Measurements from ENCODE around the gene QSER1.

DNA sequence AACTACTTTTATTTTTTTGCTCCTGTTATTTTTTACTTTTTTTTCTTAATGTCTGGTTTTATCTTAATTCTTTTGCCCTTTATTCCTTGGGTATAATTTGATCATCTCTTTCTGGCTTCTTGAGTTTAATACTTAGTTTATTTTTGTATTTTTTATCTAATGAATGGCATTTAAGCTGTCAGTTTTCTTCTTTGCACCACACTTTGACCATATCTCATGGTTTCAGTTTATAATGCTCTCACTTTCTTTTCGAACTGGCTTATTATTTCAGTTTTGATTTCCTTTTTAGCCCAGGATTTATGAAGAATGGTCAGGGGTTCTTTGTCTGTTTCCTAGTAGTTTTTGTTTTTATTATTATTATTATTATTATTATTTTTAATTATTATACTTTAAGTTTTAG is 48.3 kb downstream of the QSER1 start:
- TF ChIP-seq POLR2AphosphoS5 (IDR thresholded peaks at IDR 0.05) (no peak), POLR2A (IDR thresholded peaks at IDR 0.05) (no peak), EP300 (IDR thresholded peaks at IDR 0.05) (no peak)
- TF ChIP-seq, protein P1, sequence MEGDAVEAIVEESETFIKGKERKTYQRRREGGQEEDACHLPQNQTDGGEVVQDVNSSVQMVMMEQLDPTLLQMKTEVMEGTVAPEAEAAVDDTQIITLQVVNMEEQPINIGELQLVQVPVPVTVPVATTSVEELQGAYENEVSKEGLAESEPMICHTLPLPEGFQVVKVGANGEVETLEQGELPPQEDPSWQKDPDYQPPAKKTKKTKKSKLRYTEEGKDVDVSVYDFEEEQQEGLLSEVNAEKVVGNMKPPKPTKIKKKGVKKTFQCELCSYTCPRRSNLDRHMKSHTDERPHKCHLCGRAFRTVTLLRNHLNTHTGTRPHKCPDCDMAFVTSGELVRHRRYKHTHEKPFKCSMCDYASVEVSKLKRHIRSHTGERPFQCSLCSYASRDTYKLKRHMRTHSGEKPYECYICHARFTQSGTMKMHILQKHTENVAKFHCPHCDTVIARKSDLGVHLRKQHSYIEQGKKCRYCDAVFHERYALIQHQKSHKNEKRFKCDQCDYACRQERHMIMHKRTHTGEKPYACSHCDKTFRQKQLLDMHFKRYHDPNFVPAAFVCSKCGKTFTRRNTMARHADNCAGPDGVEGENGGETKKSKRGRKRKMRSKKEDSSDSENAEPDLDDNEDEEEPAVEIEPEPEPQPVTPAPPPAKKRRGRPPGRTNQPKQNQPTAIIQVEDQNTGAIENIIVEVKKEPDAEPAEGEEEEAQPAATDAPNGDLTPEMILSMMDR (IDR thresholded peaks at IDR 0.05): no peak

All from sigmoid colon (tissue), 4 donors.